GM10248 (cell line): ENCODE measurements around the gene MKI67.
A peak's percentile ranks its signal among the peaks of the same experiment; 100 is the strongest.

ENCODE experiments used
- CTCF ChIA-PET: fragments of 300-600 bp; sonication (Branson Sonifier 250); formaldehyde crosslinking; extraction: SDS; loops from one replicate; lab custom pipeline; 2021; ENCODE audit warnings: antibody characterized with exemption; lab: Yijun Ruan, JAX
- POLR2A ChIA-PET: fragments of 350-650 bp; sonication (Branson Sonifier 250); formaldehyde crosslinking; extraction: SDS; loops from one replicate; lab custom pipeline; 2020; ENCODE audit warnings: antibody characterized with exemption; lab: Yijun Ruan, JAX
- DNase-seq: peaks from one replicate; pipeline ENCODE4 v3.0.0; 2012; ENCODE audit errors: extremely low spot score
- CTCF ChIP-seq: IDR thresholded peaks from 2 replicates; pipeline ENCODE4 v1.5.1; 2012; ENCODE audit warnings: mild to moderate bottlenecking, low read depth; ENCODE audit errors: extremely low read depth, missing control alignments, control extremely low read depth

Gene MKI67

GRCh38 chr10:128150045-128150493 is 23.8 kb upstream of the MKI67 start:
- CTCF ChIA-PET = interaction anchor here (0.7 to 6.3 kb wide), 21 partner anchors 8 to 138 kb away, joined by 3 to 70 read pairs (median 6); partner anchors contain the start of gene MKI67
- peak; percentile 92 for DNase-seq
- peak; percentile 100 for TF ChIP-seq CTCF
- POLR2A ChIA-PET = no interaction called here

- ChIA-PET CTCF (interaction anchor here (0.7 to 6.3 kb wide), 19 partner anchors 9 to 137 kb away, joined by 3 to 70 read pairs (median 5); partner anchors contain the start of gene MKI67), POLR2A (no interaction called here)
- DNase-seq = no peak
- no peak for TF ChIP-seq CTCF
These were observed 23.2 kb upstream of the MKI67 start for GRCh38 chr10:128149267-128150014.

DNA sequence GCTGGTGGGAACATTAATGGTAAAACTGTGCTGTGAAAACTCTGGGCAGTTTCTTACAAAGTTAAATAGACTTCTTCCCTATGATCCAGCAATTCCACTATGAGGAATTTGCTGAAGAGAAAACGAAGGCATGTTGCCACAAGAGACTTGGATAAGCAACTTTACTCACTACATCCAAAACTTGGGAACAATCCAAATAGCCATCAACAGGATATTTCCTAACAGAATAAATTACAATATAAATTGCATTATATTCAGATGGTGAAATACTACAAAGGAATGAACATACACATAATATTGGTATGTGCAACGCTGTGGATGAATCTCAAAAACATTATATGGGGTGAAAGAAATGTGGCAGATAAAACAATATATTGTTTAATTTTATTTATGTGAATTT is 21.4 kb upstream of the MKI67 start:
- no peak for TF ChIP-seq CTCF
- POLR2A ChIA-PET = no interaction called here
- CTCF ChIA-PET = no interaction called here
- no peak for DNase-seq

GRCh38 chr10:128147064-128147463 is 20.8 kb upstream of the MKI67 start:
- ChIA-PET POLR2A (no interaction called here), CTCF (interaction anchor here (1.0 to 2.0 kb wide), 3 partner anchors 68 to 70 kb away, joined by 3 to 4 read pairs (median 4); no protein-coding TSS in a partner anchor)
- TF ChIP-seq CTCF = no peak
- no peak for DNase-seq

DNA sequence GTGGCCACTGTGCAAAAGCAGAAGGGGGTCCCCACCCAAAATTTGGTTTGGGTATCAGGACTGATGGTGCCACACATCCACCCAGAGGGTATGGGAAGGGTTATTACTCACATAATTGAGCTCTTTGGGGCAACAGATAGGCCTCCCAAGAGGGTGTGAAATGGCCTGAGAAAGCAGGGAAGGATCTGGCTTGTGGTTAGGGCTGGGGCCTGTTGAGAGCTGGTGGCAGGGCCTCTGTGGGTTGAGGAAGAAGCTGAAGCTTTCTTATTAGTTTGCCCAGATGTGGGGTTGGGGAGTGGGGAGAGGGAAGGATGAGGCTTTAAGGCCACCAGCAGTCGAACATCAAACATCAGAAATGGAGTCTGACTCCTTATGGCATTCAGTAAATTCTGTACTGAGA is 18.3 kb upstream of the MKI67 start:
- POLR2A ChIA-PET = no interaction called here
- no peak for TF ChIP-seq CTCF

GRCh38 chr10:128143531-128143930 is 17.3 kb upstream of the MKI67 start:
- DNase-seq = no peak
- no peak for TF ChIP-seq CTCF
- ChIA-PET CTCF (interaction anchor here (0.9 to 2.6 kb wide), 4 partner anchors 16 to 74 kb away, joined by 3 to 10 read pairs (median 3); no protein-coding TSS in a partner anchor), POLR2A (no interaction called here)

More for the DNA sequence above, 18.3 kb upstream of the MKI67 start:
- CTCF ChIA-PET = interaction anchor here (1.1 to 2.6 kb wide), 4 partner anchors 9 to 75 kb away, joined by 3 to 10 read pairs (median 4); no protein-coding TSS in a partner anchor
- no peak for DNase-seq
